ENCODE results near the gene KAT5.
"Not testable (repeated sequence)": the region's sequence is repeated elsewhere in the genome, so short reads cannot be mapped to it uniquely, and the experiment has no call there.

KAT5 gene

DNA sequence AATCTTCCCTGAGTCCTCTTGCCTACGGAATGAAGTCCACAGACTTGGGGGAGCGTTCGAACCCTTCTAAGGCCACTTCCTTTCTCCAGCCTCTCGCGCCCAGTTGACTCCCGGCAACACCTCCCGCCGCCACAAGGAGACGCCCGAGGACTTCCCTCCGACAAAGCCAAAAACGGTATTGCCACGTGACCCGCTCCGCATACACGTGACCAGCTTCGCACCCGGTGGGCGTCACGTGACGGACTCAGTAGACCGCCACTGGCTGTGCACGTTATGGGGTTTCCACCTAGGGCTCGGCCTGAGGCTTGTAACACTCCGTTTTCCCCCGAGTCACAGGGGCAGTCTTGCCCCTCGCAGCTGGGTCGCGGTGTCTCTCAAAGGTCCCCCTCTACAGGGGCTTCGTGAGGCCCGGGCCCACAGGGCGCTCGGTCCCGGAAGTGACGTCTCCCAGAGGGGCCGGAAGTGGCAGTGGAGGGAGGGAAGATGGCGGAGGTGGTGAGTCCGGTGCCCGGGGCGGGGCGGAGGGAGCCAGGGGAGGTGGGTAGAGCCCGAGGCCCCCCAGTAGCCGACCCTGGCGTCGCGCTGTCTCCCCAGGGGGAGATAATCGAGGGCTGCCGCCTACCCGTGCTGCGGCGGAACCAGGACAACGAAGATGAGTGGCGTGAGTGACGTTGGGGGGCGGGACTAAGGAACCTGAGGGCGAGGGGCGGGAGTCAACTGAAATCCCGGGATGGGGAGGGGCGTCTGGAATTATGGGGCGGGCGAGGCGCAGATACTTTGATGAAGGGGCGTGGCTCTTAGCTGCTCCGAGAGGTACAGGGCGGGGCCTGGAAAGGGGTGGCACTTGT is at the start of gene KAT5:
TSS of gene KAT5 (plus strand) at position 468 of the 848 bp plus-strand sequence. CDS start at position 484, 16 bp downstream.
- peak; percentile 98 for DNase-seq

DNA sequence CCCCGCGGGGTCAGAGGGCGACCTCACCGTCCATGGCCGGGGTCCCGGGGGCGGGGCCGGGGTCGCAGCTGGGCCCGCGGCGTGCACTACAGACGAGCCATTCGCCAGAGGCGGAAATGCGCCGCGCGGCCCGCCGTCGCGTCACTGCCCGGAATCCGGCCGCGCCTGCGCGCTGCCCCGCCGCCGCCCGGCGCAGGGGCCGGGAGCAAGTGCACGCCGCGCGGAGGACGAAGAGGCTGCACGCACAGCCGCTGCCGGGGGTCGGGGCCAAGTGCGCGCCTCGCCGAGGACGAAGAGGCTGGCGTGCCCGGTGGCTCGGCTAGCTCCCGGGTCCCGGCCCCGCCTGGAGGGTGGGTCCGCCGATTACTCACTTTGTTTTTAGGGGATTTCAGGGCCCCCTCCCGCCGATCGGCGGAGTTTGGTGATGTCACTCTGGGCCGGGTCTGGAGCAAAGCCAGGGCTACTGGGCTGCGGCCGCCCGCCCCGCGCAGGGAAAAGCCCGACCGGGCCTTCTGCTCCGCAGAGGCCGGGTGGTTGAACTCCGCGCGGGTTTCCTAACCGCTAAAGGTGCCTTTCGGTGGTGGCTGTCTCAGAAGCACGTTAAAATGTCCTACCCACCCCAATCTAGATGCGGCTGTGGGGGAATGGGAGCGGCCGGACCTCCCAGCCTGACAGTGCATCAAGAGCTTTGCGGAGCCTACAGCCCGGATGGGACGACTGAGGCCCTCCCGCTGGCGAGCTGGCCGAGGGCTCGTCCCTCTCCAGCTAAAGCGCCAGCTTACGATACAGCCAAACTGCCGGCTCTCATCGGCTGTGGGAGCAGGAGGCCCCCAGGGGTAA is 49.0 kb upstream of the KAT5 start, which contains the start of gene RELA:
TSS of gene RELA (minus strand) at position 118 of the 840 bp plus-strand sequence. CDS start at position 34, 84 bp downstream.
- peak; percentile 91 for DNase-seq

DNA sequence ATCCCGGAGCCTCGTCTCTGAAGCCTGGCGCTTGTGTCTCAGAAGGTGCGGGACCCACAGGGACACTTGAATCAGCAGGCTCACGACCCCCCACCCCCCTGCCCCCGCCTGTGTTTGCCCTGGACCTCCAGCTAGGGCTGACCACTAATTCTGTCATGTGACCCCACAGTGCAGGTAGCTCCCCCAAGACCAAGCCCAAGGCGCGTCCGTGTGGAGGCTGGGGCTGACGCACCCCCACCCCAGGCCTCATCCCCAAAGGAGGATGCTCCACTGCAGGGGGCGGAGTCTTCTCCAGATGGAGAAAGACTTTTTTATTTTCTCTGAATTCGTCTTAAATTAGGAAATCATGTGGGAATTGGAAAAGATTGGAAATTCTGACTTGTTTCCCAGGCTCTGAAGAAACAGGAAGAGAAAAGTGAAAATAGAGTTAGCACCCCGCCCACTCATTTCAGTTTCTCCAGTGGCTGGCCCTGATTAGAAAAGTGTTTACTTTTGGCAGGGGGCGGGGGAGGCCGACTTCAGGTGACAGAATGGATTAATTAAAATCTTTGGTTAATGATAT is 48.3 kb upstream of the KAT5 start:
- no peak for DNase-seq

DNA sequence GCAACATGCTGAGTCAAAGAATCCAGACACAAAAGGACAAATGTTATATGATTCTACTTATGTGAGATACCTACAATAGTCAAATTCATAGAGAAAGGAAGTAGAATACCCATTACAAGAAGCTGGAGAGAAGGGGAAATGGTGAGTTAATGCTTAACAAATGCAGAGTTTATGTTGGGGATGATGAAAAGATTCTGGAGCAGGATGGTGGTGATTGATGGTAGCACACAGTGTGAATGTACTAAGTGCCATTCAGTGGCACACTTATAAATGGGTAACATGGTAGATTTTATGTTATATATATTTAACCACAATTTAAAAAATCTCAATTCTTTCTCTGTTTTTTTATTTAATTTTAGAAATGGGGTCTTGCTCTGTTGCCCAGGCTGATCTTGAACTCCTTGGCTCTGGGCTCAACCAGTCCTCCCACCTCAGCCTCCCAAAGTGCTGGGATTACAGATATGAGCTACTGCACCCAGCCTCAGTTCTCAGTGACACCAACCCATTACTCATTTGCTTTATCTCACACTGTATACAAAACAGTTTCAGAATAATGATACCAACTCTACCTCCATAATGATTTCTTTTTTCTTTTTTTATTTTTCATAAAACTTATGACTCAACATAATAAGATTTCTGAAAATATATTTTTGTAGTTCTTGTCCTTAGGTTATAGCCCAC is 39.7 kb upstream of the KAT5 start:
- no peak for DNase-seq

DNA sequence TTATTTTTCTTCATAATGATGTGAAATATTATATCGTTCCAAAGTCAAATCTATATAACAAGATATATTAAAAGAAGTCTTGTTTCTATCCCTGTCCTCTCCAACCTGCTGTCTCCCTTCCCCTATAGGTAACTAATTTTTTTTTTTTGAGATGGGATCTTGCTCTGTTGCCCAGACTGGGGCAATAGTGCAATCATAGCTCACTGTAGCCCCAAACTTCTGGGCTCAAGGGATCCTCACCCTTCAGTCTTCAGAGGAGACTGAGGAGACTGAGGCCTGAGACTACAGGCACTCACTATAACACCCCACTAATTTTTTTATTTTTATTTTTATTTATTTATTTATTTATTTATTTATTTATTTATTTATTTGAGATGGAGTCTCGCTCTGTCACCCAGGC is 39.1 kb upstream of the KAT5 start:
- DNase-seq = no peak

DNA sequence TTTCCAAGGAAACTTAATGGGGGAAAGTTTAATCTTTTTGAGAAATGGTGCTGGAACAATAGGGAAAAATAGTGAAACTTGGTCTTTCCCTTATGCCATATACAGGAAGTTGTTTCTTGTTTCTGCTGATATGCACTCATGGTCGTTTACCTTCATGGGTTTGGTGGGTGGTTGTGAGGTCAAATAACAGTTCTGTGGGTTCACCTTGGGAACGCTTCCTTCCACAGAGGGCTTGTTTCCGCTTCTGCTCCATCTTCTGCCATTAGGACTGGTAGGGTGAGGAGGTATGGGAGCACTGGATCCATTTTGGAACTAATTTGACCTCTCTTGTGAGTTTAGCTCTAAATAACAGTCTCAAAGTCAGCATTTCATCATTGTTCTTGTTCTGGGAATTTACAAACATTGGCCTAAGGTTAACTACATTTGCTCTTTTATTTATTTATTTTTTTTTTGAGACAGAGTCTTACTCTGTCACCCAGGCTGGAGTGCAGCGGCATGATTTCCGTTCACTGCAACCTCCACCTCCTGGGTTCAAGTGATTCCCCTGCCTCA is 31.8 kb upstream of the KAT5 start:
- DNase-seq = no peak

DNA sequence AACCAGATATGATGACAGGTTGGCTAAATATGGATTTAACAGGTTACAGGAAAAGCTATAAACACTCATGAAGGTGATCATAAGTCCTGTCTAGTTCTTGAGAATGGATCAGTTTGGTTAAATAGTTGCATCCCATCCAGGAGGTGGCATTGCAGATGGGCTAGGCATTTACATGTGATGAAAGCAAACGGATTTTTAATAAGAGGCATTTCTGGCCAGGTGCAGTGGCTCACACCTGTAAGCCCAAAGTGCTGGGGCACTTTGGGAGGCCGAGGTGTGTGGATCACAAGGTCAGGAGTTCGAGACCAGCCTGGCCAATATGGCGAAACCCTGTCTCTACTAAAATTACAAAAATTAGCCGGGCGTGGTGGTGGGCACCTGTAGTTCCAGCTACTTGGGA is 28.6 kb upstream of the KAT5 start:
- not testable (repeated sequence) for DNase-seq

DNA sequence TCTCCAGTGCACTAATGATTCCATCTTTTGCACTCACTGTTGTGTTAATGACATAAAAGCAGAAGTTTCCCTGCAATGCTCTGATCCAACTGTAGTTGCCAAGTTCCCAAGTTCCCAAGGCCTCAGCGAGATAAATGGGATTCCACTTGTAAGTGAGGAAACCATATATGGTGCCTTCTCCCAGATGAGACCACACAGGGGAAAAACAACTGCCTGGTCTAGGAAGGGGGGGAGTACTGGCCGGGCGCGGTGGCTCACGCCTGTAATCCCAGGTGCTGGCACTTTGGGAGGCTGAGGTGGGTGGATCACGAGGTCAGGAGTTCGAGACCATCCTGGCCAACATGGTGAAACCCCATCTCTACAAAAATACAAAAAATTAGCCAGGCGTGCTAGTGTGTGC is 26.1 kb upstream of the KAT5 start:
- no peak for DNase-seq

DNA sequence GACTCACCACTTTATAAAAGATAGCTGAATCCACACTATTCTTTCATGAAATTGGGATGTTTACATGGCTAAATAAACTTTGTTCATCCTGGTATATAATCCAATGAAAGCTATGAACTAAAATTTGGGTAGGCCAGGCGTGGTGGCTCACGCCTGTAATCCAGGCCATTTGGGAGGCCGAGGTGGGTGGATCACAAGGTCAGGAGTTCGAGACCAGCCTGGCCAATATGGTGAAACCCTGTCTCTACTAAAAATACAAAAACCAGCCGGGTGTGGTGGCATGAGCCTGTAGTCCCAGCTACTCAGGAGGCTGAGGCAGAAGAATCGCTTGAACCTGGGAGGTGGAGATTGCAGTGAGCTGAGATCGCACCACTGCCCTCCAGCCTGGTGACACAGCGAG is 20.2 kb upstream of the KAT5 start:
- DNase-seq = not testable (repeated sequence)

DNA sequence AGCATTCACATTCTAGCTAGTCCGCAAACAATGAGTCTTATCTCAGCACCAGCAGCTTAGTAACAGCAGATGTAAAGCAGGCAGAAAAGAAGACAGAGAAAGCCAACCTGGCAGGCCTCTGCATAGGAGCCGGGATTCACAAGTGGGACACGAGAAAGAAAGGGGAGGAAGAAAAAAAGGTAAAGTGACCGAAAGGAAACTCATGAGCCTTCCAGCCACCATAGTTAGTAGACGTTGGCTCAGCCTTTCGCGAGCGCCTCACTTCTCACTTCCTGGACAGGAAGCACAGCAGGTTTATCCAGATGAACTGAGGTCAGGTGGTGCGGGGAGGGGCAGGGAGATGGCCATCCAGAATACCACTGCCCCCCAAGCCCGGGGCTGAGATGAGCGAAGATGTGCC is 19.7 kb upstream of the KAT5 start:
- no peak for DNase-seq

DNA sequence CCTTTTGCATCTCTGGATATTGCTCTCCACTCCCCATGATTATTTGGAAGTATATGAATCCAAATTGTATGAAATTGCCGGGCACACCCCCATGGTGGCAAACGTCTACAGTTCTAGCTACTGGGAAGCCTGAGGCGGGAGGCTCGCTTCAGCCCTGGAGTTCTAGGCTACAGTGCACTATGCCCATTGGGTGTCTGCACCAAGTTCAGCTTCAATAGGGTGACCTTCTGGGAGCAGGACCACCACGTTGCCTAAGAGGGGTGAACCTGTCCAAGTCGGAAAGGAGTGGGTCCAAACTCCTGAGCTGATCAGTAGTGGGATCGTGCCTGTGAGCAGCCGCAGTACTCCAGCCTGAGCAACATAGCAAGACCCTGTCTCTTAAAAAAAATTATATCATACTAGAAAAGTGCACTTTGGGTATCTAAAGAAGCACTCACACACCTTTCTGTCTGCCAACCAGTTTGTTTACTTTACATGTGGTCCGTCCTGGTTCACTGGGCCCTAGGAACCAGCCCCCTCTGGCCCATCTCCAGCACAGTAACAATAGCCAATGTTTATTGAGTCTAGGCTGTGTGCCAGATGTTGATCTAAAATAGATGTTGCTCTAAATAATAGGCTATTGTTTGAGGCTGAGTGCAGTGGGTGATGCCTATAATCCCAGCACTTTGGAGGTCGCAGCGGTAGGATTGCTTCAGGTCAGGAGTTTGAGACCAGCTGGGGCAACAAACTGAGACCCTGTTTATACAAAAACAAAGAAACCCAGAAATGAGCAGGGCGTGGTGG is 16.4 kb upstream of the KAT5 start:
- peak; percentile 67 for DNase-seq

DNA sequence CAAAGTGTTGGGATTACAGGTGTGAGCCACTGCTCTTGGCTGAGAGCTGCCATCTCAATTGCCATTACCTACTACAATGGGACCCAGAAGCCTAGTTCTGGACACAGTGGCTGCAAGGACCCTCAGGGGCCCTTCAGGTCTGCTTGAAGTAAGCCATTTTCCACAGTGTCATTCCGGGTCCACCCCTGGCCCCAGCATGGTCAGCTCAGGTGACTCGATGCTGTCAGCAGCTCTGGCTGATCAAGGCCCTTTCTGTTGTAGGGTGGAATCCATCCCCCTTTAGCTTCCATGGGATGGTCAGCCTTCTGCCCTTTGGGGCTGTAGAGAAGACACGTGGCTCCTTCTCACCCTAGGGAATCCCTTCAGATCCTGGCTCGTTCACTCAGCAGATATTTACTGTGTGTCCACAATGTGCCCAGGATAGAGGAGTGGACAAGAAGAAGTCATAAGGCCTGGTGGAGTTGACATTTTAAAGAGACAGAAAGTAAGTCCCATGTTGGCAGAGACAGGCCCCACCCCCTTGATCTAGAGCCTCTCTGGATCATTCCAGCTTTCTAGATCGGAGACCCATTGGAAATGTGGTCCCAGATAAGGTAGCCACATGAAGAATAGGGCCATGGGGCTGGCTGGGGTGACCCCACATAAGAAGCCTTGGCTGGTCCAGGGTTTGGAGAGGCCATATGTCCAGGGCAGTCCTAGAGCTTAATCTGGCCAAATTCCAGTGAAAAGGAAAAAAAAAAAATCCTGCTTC is 15.1 kb upstream of the KAT5 start:
- no peak for DNase-seq

DNA sequence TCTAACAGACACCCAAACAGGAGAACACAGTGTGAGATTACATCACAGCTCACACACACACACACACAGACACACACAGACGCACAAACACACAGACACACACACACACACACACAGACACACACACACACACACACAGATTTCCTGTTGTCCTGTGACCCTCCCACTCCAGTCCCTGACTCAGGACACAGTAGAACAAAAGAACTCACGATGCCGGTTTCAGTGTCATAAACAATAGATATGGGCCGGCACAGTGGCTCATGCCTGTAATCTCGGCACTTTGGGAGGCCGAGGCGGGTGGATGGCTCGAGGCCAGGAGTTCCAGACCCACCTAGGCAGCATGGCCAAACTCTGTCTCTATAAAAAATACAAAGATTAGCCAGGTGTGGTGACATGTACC is 13.8 kb upstream of the KAT5 start:
- DNase-seq = no peak

DNA sequence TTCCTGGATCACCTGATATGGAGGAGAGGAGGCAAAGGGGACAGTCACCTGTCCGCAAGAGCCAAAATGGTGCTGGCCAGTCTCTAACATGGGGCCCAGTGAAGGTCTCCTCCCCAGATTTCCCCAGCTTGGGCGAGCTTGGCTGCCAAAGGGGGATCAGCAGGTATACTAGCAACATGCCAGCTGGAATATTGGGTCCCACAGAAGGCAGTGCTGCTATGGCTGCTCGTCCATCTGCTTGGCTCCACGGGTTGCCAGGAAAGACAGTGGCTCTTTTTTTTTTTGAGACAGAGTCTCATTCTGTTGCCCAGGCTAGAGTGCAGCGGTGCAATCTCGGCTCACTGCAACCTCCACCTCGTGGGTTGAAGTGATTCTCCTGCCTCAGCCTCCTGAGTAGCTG is 12.7 kb upstream of the KAT5 start:
- DNase-seq = no peak

DNA sequence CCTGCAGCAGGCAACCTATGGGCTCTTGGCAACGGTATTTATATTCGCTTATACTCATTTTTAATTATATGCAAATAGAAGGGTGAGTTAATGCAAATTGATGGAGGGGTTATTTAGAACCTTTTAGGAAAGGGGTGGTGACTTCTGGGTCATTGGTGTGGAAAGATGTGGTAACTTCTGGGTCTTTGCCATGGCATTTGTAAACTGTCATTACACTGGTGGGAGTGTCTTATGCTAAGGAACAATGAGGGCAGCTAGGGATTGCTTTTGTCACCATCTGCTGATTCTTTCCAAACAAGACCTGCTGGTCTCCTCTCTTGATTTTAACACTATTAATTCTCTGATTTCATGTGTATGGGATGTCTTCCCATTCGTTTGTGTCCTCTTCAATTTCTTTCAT is 11.7 kb upstream of the KAT5 start:
- peak; percentile 98 for DNase-seq

DNA sequence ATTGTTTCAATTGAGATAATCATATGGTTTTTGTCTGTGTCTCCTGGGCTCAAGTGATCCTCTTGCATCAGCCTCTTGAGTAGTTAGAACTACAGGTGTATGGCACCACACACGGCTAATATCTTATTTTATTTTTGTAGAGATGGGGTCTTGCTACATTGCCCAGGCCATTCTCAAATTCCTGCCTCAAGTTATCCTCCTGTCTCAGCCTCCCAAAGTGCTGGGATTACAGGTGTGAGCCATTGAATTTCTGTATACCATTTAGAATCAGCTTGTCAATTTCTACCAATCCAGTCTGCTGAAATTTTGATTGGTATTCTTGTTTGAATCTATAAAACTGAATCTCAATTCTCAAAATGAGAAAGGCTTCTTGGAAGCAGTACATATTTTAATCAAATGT is 10.4 kb upstream of the KAT5 start:
- no peak for DNase-seq

DNA sequence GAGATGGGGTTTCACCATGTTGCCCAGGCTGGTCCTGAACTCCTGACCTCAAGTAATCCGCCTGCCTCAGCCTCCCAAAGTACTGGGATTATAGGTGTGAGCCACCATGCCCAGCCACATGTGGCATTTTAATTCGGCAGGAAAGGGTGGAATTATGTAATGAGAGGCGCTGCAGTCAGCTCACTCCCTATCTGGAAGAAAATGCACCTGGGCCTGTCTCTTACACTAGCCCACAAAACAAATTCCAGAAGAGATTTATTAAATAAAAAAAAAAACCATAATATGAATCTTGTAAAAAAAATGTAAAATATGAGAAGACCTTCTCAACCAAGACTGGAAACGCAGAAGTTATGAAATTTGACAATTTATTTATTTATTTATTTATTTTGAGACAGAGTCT is 8.2 kb upstream of the KAT5 start:
- no peak for DNase-seq

DNA sequence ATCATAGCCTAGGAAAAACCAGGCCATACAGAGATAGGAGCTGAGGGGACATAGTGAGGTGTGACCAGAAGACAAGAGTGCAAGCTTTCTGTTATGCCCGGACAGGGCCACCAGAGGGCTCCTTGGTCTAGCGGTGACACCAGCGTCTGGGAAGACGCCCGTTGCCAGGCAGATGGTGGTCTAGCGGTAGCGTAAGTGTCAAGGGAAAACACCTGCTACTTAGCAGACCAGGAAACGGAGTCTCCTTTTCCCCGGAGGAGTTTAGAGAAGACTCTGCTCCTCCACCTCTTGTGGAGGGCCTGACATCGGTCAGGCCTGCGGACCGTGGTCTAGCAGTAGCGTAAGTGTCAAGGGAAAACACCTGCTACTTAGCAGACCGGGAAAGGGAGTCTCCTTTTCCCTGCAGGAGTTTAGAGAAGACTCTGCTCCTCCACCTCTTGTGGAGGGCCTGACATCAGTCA is 5.7 kb upstream of the KAT5 start:
- DNase-seq = peak; percentile 16

DNA sequence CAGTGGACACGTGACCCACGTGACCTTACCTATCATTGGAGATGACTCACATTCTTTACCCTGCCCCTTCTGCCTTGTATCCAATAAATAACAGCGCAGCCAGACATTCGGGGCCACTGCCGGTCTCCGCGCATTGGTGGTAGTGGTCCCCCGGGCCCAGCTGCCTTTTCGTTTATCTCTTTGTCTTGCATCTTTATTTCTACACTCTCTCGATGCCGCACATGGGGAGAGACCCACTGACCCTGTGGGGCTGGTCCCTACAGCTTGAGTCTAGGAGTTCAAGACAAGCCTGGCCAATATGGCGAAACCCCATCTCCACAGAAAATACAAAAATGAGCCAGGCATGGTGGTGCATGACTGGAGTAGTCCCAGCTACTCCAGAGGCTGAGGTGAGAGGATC is 5.0 kb upstream of the KAT5 start:
- not testable (repeated sequence) for DNase-seq

DNA sequence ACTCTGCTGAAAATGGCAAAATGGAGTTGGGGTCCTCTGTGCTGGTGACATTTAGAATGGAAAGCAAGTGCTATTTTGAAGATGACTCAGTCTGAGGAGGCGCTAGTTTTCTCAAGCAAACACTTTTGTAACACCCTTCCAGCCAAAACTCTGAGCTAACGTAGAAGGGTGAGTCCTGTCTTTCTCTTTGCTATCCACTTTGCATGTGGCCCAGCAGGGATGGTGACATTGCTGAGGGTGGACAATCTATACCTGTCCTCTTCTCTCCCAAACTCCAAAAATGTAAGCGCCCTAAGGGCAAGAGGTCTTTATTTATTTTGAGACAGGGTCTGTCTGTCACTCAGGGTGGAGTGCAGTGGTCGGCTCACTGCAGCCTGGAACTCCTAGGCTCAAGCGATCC is 3.6 kb upstream of the KAT5 start:
- DNase-seq = no peak

DNA sequence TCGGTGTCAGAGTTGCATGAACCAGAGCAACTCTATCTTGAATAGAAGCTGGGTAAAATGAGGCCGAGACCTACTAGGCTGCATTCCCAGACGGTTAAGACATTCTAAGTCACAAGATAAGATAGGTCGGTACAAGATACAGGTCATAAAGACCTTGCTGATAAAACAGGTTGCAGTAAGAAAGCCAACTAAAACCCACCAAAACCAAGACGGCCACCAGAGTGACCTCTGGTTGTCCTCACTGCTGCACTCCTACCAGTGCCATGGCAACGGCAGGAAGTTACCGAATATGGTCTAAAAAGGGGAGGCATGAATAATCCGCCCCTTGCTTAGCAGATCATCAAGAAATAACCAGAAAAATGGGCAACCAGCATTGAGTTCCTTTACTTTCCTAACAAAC is 2.4 kb upstream of the KAT5 start:
- no peak for DNase-seq
